Karpas-422 (cell line): ENCODE results near the gene NPTN. TPM values are rescaled to one million over a fixed set of nuclear protein-coding genes. Genes with fewer than 3 reads are reported as not detected.

Experiments
- DNase-seq: peaks from one replicate; pipeline ENCODE4 v3.0.0-alpha.2; 2015
- H2AFZ ChIP-seq: fragments of 200-600 bp; sonication (generic); 2 replicates; pipeline ENCODE4 v1.6.1; 2014; ENCODE audit warnings: antibody characterized with exemption, low read length, mixed read lengths
- H3K27ac ChIP-seq: fragments of 200-600 bp; sonication (generic); 2 replicates; pipeline ENCODE4 v1.5.1; 2014; ENCODE audit warnings: mild to moderate bottlenecking, low read length, moderate library complexity
- H3K27me3 ChIP-seq: fragments of 200-600 bp; sonication (generic); 2 replicates; pipeline ENCODE4 v1.6.1; 2014; ENCODE audit warnings: low read length, mixed read lengths
- H3K36me3 ChIP-seq: fragments of 200-600 bp; sonication (generic); 2 replicates; pipeline ENCODE4 v1.6.1; 2014; ENCODE audit warnings: low read length, mixed read lengths; ENCODE audit not compliant: insufficient read depth
- H3K4me1 ChIP-seq: fragments of 200-600 bp; sonication (generic); 2 replicates; pipeline ENCODE4 v1.6.1; 2014; ENCODE audit warnings: mild to moderate bottlenecking, low read length, mixed read lengths
- H3K4me2 ChIP-seq: fragments of 200-600 bp; sonication (generic); 2 replicates; pipeline ENCODE4 v1.6.1; 2014; ENCODE audit warnings: low read length, low read depth, mild to moderate bottlenecking; ENCODE audit not compliant: poor library complexity, severe bottlenecking
- H3K4me3 ChIP-seq: fragments of 200-600 bp; sonication (generic); 2 replicates; pipeline ENCODE4 v1.5.1; 2014; ENCODE audit warnings: mild to moderate bottlenecking, antibody characterized with exemption, low read length, mixed read lengths
- H3K79me2 ChIP-seq: fragments of 200-600 bp; sonication (generic); 2 replicates; pipeline ENCODE4 v1.6.1; 2014; ENCODE audit warnings: mild to moderate bottlenecking, low read length, mixed read lengths
- H3K9ac ChIP-seq: fragments of 200-600 bp; sonication (generic); 2 replicates; pipeline ENCODE4 v1.6.0; 2014; ENCODE audit warnings: low read length
- H3K9me2 ChIP-seq: fragments of 200-600 bp; sonication (generic), shearing (Covaris generic); replicated peaks from 2 replicates; pipeline ENCODE4 v1.6.0; 2014; ENCODE audit warnings: mild to moderate bottlenecking, low read length, moderate library complexity; ENCODE audit not compliant: insufficient read depth
- H3K9me3 ChIP-seq: fragments of 300-700, 200-600 bp; sonication (generic); 2 replicates; pipeline ENCODE4 v1.6.1; 2014; ENCODE audit warnings: low read length, mixed read lengths
- H4K20me1 ChIP-seq: fragments of 200-600 bp; sonication (generic); 2 replicates; pipeline ENCODE4 v1.6.1; 2014; ENCODE audit warnings: mild to moderate bottlenecking, antibody characterized with exemption, low read length, low read depth; ENCODE audit not compliant: insufficient read depth
- total RNA-seq: library from RNA; depleted of rRNA; stranded (reverse); fragments of >200 nt; shearing (Covaris generic); gene quantifications from 2 replicates; pipeline ENCODE4 v1.2.3, GENCODE V29; 2014; ENCODE audit warnings: low replicate concordance

Gene NPTN
- total RNA-seq, 1 experiment from 2014 or later: 53.6 TPM

- peaks cover 7% of the 10 kb centered on the region; the same call in 1 of the 2 replicates for H4K20me1 ChIP-seq
- H3K9me3 ChIP-seq: no peaks in the 10 kb centered on the region
- no peak overlapping the region for H3K4me2 ChIP-seq
- H3K4me3 ChIP-seq: no peak overlapping the region
- no peak overlapping the region for H3K27ac ChIP-seq
- H3K4me1 ChIP-seq: peaks cover 24% of the 10 kb centered on the region
- H3K9ac ChIP-seq: no peak overlapping the region
- H2AFZ ChIP-seq: no peak overlapping the region
- peaks cover 98% of the 10 kb centered on the region for H3K79me2 ChIP-seq
- DNase-seq: no peak
- no peaks in the 10 kb centered on the region for H3K27me3 ChIP-seq
- no peaks in the 10 kb centered on the region for H3K9me2 ChIP-seq
- no peaks in the 10 kb centered on the region for H3K36me3 ChIP-seq
Observed at GRCh38 chr15:73617301-73617831, 15.8 kb downstream of the NPTN start.

DNA sequence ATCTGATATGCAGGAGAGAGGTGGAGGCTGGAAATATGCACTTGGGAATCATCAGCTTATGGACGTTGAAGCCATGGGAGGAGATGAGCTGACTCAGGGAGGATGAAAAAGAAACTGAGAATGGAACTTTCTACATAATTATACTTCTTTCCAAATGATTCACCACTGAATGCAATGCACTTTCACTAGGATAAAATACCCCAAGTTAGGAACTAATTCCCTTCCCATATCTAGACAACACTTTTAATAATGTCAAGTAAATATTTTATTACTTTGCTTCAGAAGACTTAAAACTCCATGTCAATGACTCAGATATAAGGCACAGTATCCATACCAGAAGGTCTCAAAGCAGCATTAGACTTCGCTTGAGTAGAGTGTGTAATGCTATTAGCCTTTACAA lies 24.2 kb downstream of the NPTN start:
- Histone ChIP-seq H4K20me1 (peaks cover 5% of the 10 kb centered on the region; the same call in 1 of the 2 replicates), H3K4me1 (peaks cover under 1% of the 10 kb centered on the region; the same call in 1 of the 2 replicates), H3K9me3 (no peaks in the 10 kb centered on the region)

GRCh38 chr15:73608475-73608874 lies 24.7 kb downstream of the NPTN start:
- H3K79me2 ChIP-seq: peaks cover 99% of the 10 kb centered on the region
- peaks cover 5% of the 10 kb centered on the region for H3K4me1 ChIP-seq
- H3K4me2 ChIP-seq: no peak overlapping the region
- H3K27ac ChIP-seq: no peak overlapping the region
- no peaks in the 10 kb centered on the region for H3K36me3 ChIP-seq
- no peak overlapping the region for H3K4me3 ChIP-seq
- H3K9me2 ChIP-seq: no peaks in the 10 kb centered on the region
- no peak overlapping the region for H3K9ac ChIP-seq
- no peak for DNase-seq
- H2AFZ ChIP-seq: no peak overlapping the region
- no peaks in the 10 kb centered on the region for H3K27me3 ChIP-seq
- H3K9me3 ChIP-seq: no peaks in the 10 kb centered on the region
- peaks cover 5% of the 10 kb centered on the region; the same call in 1 of the 2 replicates for H4K20me1 ChIP-seq

More for the DNA sequence above, 24.2 kb downstream of the NPTN start:
- peaks cover 99% of the 10 kb centered on the region for H3K79me2 ChIP-seq
- H2AFZ ChIP-seq: no peak overlapping the region
- no peaks in the 10 kb centered on the region for H3K27me3 ChIP-seq
- no peak overlapping the region for H3K9ac ChIP-seq
- no peaks in the 10 kb centered on the region for H3K36me3 ChIP-seq
- H3K27ac ChIP-seq: no peak overlapping the region
- no peaks in the 10 kb centered on the region for H3K9me2 ChIP-seq
- no peak for DNase-seq
- H3K4me2 ChIP-seq: no peak overlapping the region
- H3K4me3 ChIP-seq: no peak overlapping the region

GRCh38 chr15:73607843-73608242 lies 25.3 kb downstream of the NPTN start:
- Histone ChIP-seq H3K27ac (no peak overlapping the region), H3K36me3 (no peaks in the 10 kb centered on the region), H3K4me3 (no peak overlapping the region), H3K4me1 (peaks cover 11% of the 10 kb centered on the region), H4K20me1 (peaks cover 8% of the 10 kb centered on the region; the same call in 1 of the 2 replicates), H3K27me3 (no peaks in the 10 kb centered on the region), H3K9me2 (no peaks in the 10 kb centered on the region), H3K9ac (no peak overlapping the region), H3K4me2 (no peak overlapping the region), H2AFZ (no peak overlapping the region), H3K79me2 (peaks cover 100% of the 10 kb centered on the region), H3K9me3 (no peaks in the 10 kb centered on the region)
- DNase-seq: no peak

GRCh38 chr15:73607405-73607804 lies 25.8 kb downstream of the NPTN start:
- no peak overlapping the region for H2AFZ ChIP-seq
- H3K4me1 ChIP-seq: peaks cover 16% of the 10 kb centered on the region
- H3K79me2 ChIP-seq: peaks cover 100% of the 10 kb centered on the region
- no peak overlapping the region for H3K4me2 ChIP-seq
- H3K4me3 ChIP-seq: no peak overlapping the region
- no peaks in the 10 kb centered on the region for H3K9me2 ChIP-seq
- no peaks in the 10 kb centered on the region for H3K9me3 ChIP-seq
- H3K9ac ChIP-seq: no peak overlapping the region
- no peak for DNase-seq
- H4K20me1 ChIP-seq: peaks cover 12% of the 10 kb centered on the region
- H3K36me3 ChIP-seq: no peaks in the 10 kb centered on the region
- H3K27me3 ChIP-seq: no peaks in the 10 kb centered on the region
- H3K27ac ChIP-seq: no peak overlapping the region

- H3K9ac ChIP-seq: no peak overlapping the region
- no peaks in the 10 kb centered on the region for H3K27me3 ChIP-seq
- peaks cover 100% of the 10 kb centered on the region for H3K79me2 ChIP-seq
- H3K9me2 ChIP-seq: no peaks in the 10 kb centered on the region
- no peak overlapping the region for H2AFZ ChIP-seq
- no peak overlapping the region for H3K4me2 ChIP-seq
- no peaks in the 10 kb centered on the region for H3K36me3 ChIP-seq
- peaks cover 8% of the 10 kb centered on the region for H4K20me1 ChIP-seq
- no peak for DNase-seq
- H3K4me1 ChIP-seq: peaks cover 21% of the 10 kb centered on the region
- H3K9me3 ChIP-seq: no peaks in the 10 kb centered on the region
- H3K27ac ChIP-seq: no peak overlapping the region
- H3K4me3 ChIP-seq: no peak overlapping the region
Observed at GRCh38 chr15:73605759-73606436, 27.3 kb downstream of the NPTN start.

DNA sequence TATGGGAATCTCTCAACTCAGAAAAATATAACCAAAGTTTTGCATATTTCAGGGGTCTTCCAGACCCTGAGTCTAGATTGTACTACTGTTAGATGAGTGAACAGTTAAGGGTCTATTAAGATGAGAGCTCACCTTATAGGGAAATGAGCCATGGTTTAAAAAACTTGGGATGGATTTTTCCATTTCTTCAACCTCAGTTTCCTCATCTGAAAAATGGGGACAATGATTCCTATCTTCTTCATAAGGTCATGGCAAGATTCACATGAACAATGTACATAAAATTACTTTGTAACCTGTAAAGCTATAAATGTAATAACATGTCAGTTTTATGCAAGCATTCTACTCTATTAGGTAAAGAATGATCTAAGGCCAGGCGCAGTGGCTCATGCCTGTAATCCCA lies 28.7 kb downstream of the NPTN start:
- DNase-seq: no peak
- H3K4me3 ChIP-seq: no peak overlapping the region
- H4K20me1 ChIP-seq: peaks cover 10% of the 10 kb centered on the region
- H3K27me3 ChIP-seq: no peaks in the 10 kb centered on the region
- peaks cover 21% of the 10 kb centered on the region for H3K4me1 ChIP-seq
- no peak overlapping the region for H3K9ac ChIP-seq
- no peak overlapping the region for H3K4me2 ChIP-seq
- no peak overlapping the region for H2AFZ ChIP-seq
- H3K9me3 ChIP-seq: no peaks in the 10 kb centered on the region
- H3K9me2 ChIP-seq: no peaks in the 10 kb centered on the region
- H3K79me2 ChIP-seq: peaks cover 100% of the 10 kb centered on the region
- no peak overlapping the region for H3K27ac ChIP-seq
- no peaks in the 10 kb centered on the region for H3K36me3 ChIP-seq

DNA sequence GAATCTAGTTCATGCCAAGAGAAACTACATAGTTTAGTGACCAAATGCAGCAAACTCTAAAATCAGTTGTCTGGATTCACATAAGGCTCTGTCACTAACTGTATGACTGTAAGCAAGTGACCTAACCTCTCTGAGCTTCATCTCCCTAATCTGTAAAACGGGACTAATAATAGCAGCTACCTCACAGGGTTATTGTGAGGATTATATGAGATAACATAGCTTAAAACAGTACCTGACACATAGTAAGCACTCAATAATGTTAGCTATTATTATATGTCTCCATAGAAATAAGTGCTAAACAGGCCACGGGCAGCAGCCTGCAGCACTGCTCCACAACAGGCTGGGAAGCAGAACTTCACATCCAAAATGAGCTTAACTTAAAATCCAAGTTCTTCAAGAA lies 30.2 kb downstream of the NPTN start:
- Histone ChIP-seq H3K9ac (no peak overlapping the region), H3K27me3 (no peaks in the 10 kb centered on the region), H3K27ac (no peak overlapping the region), H3K4me3 (no peak overlapping the region), H3K4me2 (no peak overlapping the region), H3K79me2 (peaks cover 100% of the 10 kb centered on the region), H3K9me3 (no peaks in the 10 kb centered on the region), H2AFZ (no peak overlapping the region), H4K20me1 (peaks cover 10% of the 10 kb centered on the region), H3K4me1 (peaks cover 30% of the 10 kb centered on the region), H3K9me2 (no peaks in the 10 kb centered on the region), H3K36me3 (no peaks in the 10 kb centered on the region)
- no peak for DNase-seq
